RWPE2 (cell line): ENCODE measurements around the gene CHI3L2.

Source experiments
- ATAC-seq: fragments of 200-7000 bp; cut with Tn5 transposase; 3 replicates; pipeline ENCODE4 v1.9.1; 2021; ENCODE audit warnings: low read depth
- DNase-seq: peaks from one replicate; pipeline ENCODE4 v3.0.0-alpha.2; 2020; ENCODE audit warnings: low spot score
- H3K27ac ChIP-seq: fragments of 450-650 bp; 2 replicates; pipeline ENCODE4 v1.5.1; 2017; ENCODE audit warnings: mild to moderate bottlenecking; ENCODE audit not compliant: poor library complexity, severe bottlenecking
- H3K27me3 ChIP-seq: fragments of 250-450 bp; sonication (Bioruptor Pico); 2 replicates; pipeline ENCODE4 v1.5.1; 2021; ENCODE audit warnings: mild to moderate bottlenecking, moderate library complexity; ENCODE audit not compliant: insufficient read depth, poor library complexity, severe bottlenecking
- H3K36me3 ChIP-seq: fragments of 250-450 bp; sonication (Bioruptor Pico); 2 replicates; pipeline ENCODE4 v1.5.1; 2020; ENCODE audit warnings: low read depth, mild to moderate bottlenecking, moderate library complexity
- H3K4me1 ChIP-seq: fragments of 250-450 bp; sonication (Bioruptor Pico); 2 replicates; pipeline ENCODE4 v1.5.1; 2021; ENCODE audit warnings: mild to moderate bottlenecking, moderate library complexity; ENCODE audit not compliant: insufficient read depth, poor library complexity, severe bottlenecking
- H3K4me3 ChIP-seq: fragments of 250-450 bp; sonication (Bioruptor Pico); 2 replicates; pipeline ENCODE4 v1.5.1; 2021; ENCODE audit warnings: mild to moderate bottlenecking, moderate library complexity; ENCODE audit not compliant: severe bottlenecking
- H3K9me3 ChIP-seq: fragments of 250-450 bp; sonication (Bioruptor Pico); 2 replicates; pipeline ENCODE4 v1.5.1; 2021; ENCODE audit warnings: mild to moderate bottlenecking, moderate library complexity; ENCODE audit not compliant: severe bottlenecking
- CTCF ChIP-seq: fragments of 450-650 bp; IDR thresholded peaks from one replicate; pipeline ENCODE4 v1.5.1; 2017; ENCODE audit warnings: mild to moderate bottlenecking, moderate library complexity; ENCODE audit not compliant: poor library complexity, severe bottlenecking

The CHI3L2 gene

GRCh38 chr1:111236806-111237205 lies 9.3 kb downstream of the CHI3L2 start:
- TF ChIP-seq CTCF = no peak
- Histone ChIP-seq H3K4me1 (peaks cover 21% of the 10 kb centered on the region), H3K9me3 (no peaks in the 10 kb centered on the region), H3K4me3 (no peak overlapping the region), H3K27me3 (no peaks in the 10 kb centered on the region), H3K36me3 (no peaks in the 10 kb centered on the region), H3K27ac (no peak overlapping the region)
- no peak for ATAC-seq
- DNase-seq = no peak

GRCh38 chr1:111238056-111238795 lies 10.7 kb downstream of the CHI3L2 start:
- no peak overlapping the region for H3K27ac ChIP-seq

GRCh38 chr1:111241797-111242196 lies 14.3 kb downstream of the CHI3L2 start:
- DNase-seq (no peak), ATAC-seq (no peak)
- peaks cover 3% of the 10 kb centered on the region for H3K4me1 ChIP-seq
- H3K27me3 ChIP-seq = no peaks in the 10 kb centered on the region
- no peaks in the 10 kb centered on the region for H3K9me3 ChIP-seq
- H3K4me3 ChIP-seq = no peak overlapping the region
- no peak for TF ChIP-seq CTCF
- H3K27ac ChIP-seq = no peak overlapping the region
- H3K36me3 ChIP-seq = no peaks in the 10 kb centered on the region

More at GRCh38 chr1:111238056-111238795, 10.7 kb downstream of the CHI3L2 start:
- ATAC-seq (no peak), DNase-seq (no peak)
- H3K4me3 ChIP-seq = no peak overlapping the region
- H3K4me1 ChIP-seq = peaks cover 21% of the 10 kb centered on the region
- TF ChIP-seq CTCF = no peak
- H3K27me3 ChIP-seq = no peaks in the 10 kb centered on the region
- no peaks in the 10 kb centered on the region for H3K36me3 ChIP-seq
- H3K9me3 ChIP-seq = no peaks in the 10 kb centered on the region

GRCh38 chr1:111242805-111243523 lies 15.5 kb downstream of the CHI3L2 start:
- no peaks in the 10 kb centered on the region for H3K9me3 ChIP-seq
- no peaks in the 10 kb centered on the region for H3K27me3 ChIP-seq
- DNase-seq (no peak), ATAC-seq (no peak)
- no peak overlapping the region for H3K4me3 ChIP-seq
- H3K4me1 ChIP-seq = no peaks in the 10 kb centered on the region
- no peak overlapping the region for H3K27ac ChIP-seq
- no peak for TF ChIP-seq CTCF
- no peaks in the 10 kb centered on the region for H3K36me3 ChIP-seq
